ENCODE measurements around the gene ATG12.
"Not testable (repeated sequence)": the region's sequence is repeated elsewhere in the genome, so short reads cannot be mapped to it uniquely, and the experiment has no call there.

Gene ATG12

GRCh38 chr5:115841382-115842088 lies at the start of gene ATG12, which contains the start of gene AP3S1:
ATG12 (minus strand) TSS chr5:115841565; CDS start chr5:115841552, 13 bp downstream.
AP3S1 (plus strand) TSS chr5:115841935; CDS start chr5:115842038, 103 bp downstream.
- Mint-ChIP-seq H3K27ac (peak within 1 kb of the TSS; percentile 97), H3K27me3 (no peaks in the 10 kb centered on the region), H3K4me1 (peaks cover 51% of the 10 kb centered on the region), H3K4me3 (peak within 1 kb of the TSS; percentile 97), H3K36me3 (peaks cover under 1% of the 10 kb centered on the region), H3K9me3 (no peaks in the 10 kb centered on the region)
- ATAC-seq, result peak; percentile 93

- Mint-ChIP-seq H3K27ac (no peak overlapping the region), H3K4me1 (no peaks in the 10 kb centered on the region), H3K4me3 (no peak overlapping the region), H3K9me3 (no peaks in the 10 kb centered on the region), H3K36me3 (peaks cover 14% of the 10 kb centered on the region), H3K27me3 (no peaks in the 10 kb centered on the region)
- no peak for ATAC-seq
Observed at GRCh38 chr5:115888027-115888426, 46.7 kb upstream of the ATG12 start.

GRCh38 chr5:115885208-115885607 lies 43.8 kb upstream of the ATG12 start:
- not testable (repeated sequence) for H3K4me3 Mint-ChIP-seq, H3K4me1 Mint-ChIP-seq, ATAC-seq, H3K9me3 Mint-ChIP-seq, H3K27ac Mint-ChIP-seq, H3K27me3 Mint-ChIP-seq
- peaks cover 32% of the 10 kb centered on the region for H3K36me3 Mint-ChIP-seq

GRCh38 chr5:115884704-115885103 lies 43.3 kb upstream of the ATG12 start:
- Mint-ChIP-seq H3K36me3 (peaks cover 37% of the 10 kb centered on the region), H3K4me3 (no peak overlapping the region), H3K27me3 (no peaks in the 10 kb centered on the region), H3K9me3 (no peaks in the 10 kb centered on the region), H3K27ac (no peak overlapping the region), H3K4me1 (no peaks in the 10 kb centered on the region)
- no peak for ATAC-seq

DNA sequence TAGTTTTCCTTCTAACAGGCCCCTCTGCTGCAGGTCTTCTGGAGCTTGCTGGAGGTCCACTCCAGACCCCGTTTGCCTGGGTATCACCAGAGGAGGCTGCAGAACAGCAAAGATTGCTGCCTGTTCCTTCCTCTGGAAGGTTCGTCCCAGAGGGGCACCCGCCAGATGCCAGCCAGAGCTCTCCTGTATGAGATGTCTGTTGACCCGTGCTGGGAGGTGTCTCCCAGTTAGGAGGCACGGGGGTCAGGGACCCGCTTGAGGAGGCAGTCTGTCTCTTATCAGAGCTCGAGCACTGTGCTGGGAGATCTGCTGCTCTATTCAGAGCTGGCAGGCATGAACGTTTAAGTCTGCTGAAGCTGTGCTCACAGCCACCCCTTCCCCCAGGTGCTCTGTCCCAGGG lies 41.1 kb upstream of the ATG12 start:
- H3K4me3 Mint-ChIP-seq, H3K9me3 Mint-ChIP-seq, H3K4me1 Mint-ChIP-seq, H3K27ac Mint-ChIP-seq, ATAC-seq, H3K27me3 Mint-ChIP-seq: not testable (repeated sequence)
- peaks cover 60% of the 10 kb centered on the region for H3K36me3 Mint-ChIP-seq

GRCh38 chr5:115877342-115877741 lies 36.0 kb upstream of the ATG12 start:
- Mint-ChIP-seq H3K4me1 (peaks cover 18% of the 10 kb centered on the region), H3K36me3 (peaks cover 79% of the 10 kb centered on the region)
- not testable (repeated sequence) for ATAC-seq, H3K27ac Mint-ChIP-seq, H3K9me3 Mint-ChIP-seq, H3K4me3 Mint-ChIP-seq, H3K27me3 Mint-ChIP-seq

- ATAC-seq, result no peak
- Mint-ChIP-seq H3K4me3 (no peak overlapping the region), H3K27ac (no peak overlapping the region), H3K27me3 (no peaks in the 10 kb centered on the region), H3K9me3 (no peaks in the 10 kb centered on the region), H3K36me3 (peaks cover 75% of the 10 kb centered on the region), H3K4me1 (peaks cover 18% of the 10 kb centered on the region)
Observed at GRCh38 chr5:115875447-115875846, 34.1 kb upstream of the ATG12 start.

DNA sequence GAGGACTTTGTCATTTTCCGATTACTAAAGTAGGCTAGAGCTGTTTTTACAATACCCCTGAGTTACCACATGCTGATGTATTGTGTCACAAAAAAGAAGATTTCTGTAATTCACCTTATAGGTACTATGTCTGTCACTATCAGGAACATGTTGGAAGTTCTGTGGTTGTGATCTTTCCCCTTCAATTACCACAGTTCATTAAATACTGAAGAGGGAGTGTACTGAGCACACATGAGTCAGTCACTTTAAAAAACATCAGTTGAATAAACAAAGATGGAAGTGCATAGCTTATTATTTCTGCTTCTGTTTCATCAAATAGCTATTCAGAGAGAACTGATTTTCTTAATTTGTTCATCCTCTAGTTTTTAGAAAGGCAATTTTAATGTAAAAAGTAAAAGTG lies 32.0 kb upstream of the ATG12 start:
- Mint-ChIP-seq H3K27ac (no peak overlapping the region), H3K36me3 (peaks cover 68% of the 10 kb centered on the region), H3K9me3 (no peaks in the 10 kb centered on the region), H3K4me3 (no peak overlapping the region), H3K4me1 (peaks cover 10% of the 10 kb centered on the region), H3K27me3 (no peaks in the 10 kb centered on the region)
- no peak for ATAC-seq

DNA sequence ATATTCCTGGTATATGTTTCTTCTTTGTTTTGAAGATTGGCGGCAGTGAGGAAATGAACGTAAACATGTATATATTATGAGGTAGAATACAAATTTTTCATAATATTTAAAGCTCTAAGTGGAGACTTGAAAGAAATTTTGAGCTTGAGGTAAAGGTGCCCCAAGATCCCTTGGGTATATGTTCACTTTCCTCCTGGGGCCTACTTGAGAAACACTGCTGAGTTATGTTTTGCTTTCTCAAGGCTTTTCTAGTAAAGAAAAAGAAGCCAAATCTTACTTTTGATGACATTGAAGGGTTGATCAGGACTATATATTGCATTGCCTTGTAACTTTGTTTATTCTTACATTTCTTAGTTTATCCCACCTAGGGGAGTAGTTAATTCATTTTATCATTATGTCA lies 31.1 kb upstream of the ATG12 start:
- H3K9me3 Mint-ChIP-seq, result no peaks in the 10 kb centered on the region
- H3K27ac Mint-ChIP-seq, result no peak overlapping the region
- no peak overlapping the region for H3K4me3 Mint-ChIP-seq
- ATAC-seq, result no peak
- H3K27me3 Mint-ChIP-seq, result no peaks in the 10 kb centered on the region
- H3K4me1 Mint-ChIP-seq, result peaks cover 9% of the 10 kb centered on the region
- H3K36me3 Mint-ChIP-seq, result peaks cover 59% of the 10 kb centered on the region

DNA sequence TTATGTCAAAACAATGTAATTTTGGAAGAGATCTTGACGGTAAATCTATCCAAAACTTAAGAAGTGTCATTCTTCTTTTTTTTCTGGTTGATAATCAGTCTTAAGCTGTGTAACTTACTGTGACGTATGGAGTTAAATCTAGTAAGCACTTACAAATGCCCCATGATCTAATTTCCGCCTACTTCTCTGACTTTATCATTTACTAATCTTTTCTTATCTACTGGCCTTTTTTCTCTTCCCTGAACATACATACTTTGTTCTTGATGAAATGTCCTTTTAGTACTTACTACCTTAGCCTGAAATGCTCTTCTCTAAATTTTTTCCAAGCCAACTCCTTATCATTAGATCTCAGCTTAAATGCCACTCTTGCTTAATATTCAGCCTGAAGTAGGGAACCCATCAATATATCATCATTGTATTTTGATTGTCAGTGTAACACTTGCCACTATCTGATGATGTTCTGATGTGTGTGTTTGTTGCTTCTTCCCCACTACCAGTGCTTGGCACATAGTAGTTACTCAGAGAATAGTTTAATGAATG lies 28.0 kb upstream of the ATG12 start:
- no peaks in the 10 kb centered on the region for H3K27me3 Mint-ChIP-seq
- H3K9me3 Mint-ChIP-seq, result no peaks in the 10 kb centered on the region
- no peak overlapping the region for H3K4me3 Mint-ChIP-seq
- H3K27ac Mint-ChIP-seq, result no peak overlapping the region
- peaks cover 14% of the 10 kb centered on the region for H3K4me1 Mint-ChIP-seq
- H3K36me3 Mint-ChIP-seq, result peaks cover 37% of the 10 kb centered on the region
- ATAC-seq, result no peak

DNA sequence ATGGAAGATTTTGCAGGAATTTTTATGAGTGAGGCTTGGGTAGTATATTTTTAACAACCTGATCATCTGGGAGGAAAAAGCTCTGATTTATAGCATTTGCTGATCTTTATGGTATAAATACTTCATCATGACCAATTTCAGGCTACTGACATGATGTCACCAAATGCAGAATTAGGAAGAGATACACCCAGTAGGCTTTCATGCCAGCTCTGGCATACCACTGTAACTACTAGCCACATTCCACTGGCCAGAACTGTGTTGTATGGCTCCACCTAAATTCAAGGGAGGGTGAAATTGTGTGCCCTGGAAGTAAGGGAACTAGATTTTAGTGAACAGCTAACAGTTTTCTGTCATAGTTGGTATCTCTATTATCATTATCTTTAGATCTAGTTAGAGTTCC lies 18.0 kb upstream of the ATG12 start:
- H3K27me3 Mint-ChIP-seq, result no peaks in the 10 kb centered on the region
- no peak overlapping the region for H3K27ac Mint-ChIP-seq
- H3K4me3 Mint-ChIP-seq, result no peak overlapping the region
- H3K9me3 Mint-ChIP-seq, result no peaks in the 10 kb centered on the region
- H3K4me1 Mint-ChIP-seq, result peaks cover 36% of the 10 kb centered on the region
- ATAC-seq, result no peak
- H3K36me3 Mint-ChIP-seq, result peaks cover 18% of the 10 kb centered on the region

DNA sequence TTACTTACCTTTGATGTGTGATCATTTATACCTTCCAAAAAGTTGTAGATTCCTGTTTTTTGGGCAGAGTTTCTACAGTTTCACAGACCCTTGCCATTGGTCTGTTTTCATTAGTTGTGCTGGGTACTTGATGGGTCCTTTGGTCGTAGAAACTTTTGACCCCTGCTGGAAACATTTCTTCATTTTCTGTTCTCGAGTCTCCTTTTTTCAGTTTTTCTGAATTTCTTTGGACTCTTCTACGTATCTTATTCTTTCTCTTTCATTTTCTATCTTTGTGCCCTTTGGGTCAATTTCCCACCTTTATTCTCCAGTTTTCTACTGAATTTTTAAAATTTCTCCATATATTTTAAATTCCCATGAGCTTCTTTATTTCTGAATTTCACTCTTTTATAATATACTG lies 17.0 kb upstream of the ATG12 start:
- H3K27me3 Mint-ChIP-seq, result no peaks in the 10 kb centered on the region
- H3K27ac Mint-ChIP-seq, result no peak overlapping the region
- H3K4me1 Mint-ChIP-seq, result peaks cover 41% of the 10 kb centered on the region
- peaks cover 27% of the 10 kb centered on the region for H3K36me3 Mint-ChIP-seq
- H3K4me3 Mint-ChIP-seq, result peak overlapping the region; percentile 39
- H3K9me3 Mint-ChIP-seq, result peaks cover 7% of the 10 kb centered on the region
- no peak for ATAC-seq

DNA sequence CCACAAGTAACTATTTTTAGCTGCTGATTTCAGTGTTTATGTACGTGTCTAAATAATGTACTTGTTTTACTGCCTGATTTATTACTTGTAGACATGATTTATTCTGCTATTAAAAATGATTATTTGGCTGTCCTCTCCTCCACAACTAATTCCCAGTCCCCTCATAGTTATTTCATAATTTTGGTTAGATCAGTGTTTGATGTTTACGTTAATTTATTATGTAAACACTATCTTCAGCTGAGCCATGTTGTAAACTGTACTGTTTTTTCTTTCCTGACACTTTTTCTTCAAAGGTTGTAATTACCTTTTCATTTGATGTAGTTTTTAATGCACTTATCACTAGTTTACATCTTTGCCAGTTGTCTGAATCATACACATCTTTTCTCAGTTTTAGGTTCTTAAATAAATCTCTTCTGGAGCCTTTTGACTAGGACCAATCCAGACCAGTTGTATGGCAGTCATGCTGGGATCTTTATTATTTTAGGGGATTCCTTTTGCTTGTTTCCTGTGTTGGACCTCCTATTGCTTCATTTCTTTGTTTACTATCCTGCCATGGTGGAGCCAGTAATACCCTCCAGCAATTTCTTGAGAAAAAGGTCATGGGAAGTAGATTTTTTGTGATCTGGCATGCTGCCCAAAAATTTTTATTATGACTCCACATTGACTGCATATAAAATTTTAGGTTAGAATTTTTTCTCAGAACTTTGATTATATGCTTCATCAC lies 16.4 kb upstream of the ATG12 start:
- Mint-ChIP-seq H3K9me3 (peaks cover 10% of the 10 kb centered on the region), H3K4me3 (no peak overlapping the region)

GRCh38 chr5:115857057-115857479 lies 15.7 kb upstream of the ATG12 start:
- H3K36me3 Mint-ChIP-seq, result peaks cover 31% of the 10 kb centered on the region
- H3K4me3 Mint-ChIP-seq, result no peak overlapping the region
- peaks cover 10% of the 10 kb centered on the region for H3K9me3 Mint-ChIP-seq
- H3K27me3 Mint-ChIP-seq, result no peaks in the 10 kb centered on the region
- no peak overlapping the region for H3K27ac Mint-ChIP-seq
- ATAC-seq, result no peak
- H3K4me1 Mint-ChIP-seq, result peaks cover 46% of the 10 kb centered on the region

More for the DNA sequence above, 16.4 kb upstream of the ATG12 start:
- H3K27me3 Mint-ChIP-seq, result no peaks in the 10 kb centered on the region
- ATAC-seq, result no peak
- peaks cover 31% of the 10 kb centered on the region for H3K36me3 Mint-ChIP-seq
- H3K27ac Mint-ChIP-seq, result no peak overlapping the region
- H3K4me1 Mint-ChIP-seq, result peaks cover 46% of the 10 kb centered on the region

DNA sequence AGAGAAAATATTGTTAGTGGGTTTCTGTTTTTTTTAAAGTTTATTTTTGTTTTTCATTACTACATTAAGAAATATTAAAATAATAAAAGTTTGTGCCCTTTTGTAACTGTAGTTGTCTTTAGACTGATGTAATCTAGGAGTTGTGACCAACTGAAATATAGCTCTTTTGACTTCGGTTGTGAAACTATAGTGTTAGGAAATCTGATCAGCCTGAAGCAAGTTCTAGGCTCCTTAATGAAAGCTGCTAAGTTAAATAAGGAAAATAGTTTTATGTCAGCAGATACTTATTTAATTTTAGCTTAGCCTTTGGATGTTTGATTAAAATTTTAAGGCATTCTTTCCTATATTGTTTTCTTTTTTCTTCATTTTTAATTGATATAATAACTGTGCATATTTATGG lies 14.6 kb upstream of the ATG12 start:
- Mint-ChIP-seq H3K4me3 (no peak overlapping the region), H3K27ac (no peak overlapping the region), H3K9me3 (peaks cover 10% of the 10 kb centered on the region), H3K36me3 (peaks cover 27% of the 10 kb centered on the region), H3K4me1 (peaks cover 42% of the 10 kb centered on the region), H3K27me3 (no peaks in the 10 kb centered on the region)
- no peak for ATAC-seq

DNA sequence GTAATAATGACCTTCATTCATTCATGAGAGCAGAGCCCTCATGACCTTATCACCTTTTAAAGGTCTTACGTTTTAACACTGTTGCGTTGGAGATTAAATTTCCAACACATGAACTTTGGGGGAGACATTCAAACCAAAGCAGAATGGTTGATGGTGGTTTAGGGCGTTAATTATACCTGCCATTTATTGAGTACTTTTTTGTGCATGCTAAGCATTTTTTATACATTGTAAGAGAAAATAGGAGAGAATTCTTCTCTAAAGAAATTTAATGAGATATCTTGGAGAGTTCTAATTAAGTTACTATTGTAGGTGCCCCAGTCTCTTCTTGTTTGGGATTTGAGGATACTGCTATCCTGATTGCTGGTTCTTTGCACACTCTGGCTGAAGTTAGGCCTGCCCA lies 12.8 kb upstream of the ATG12 start:
- Mint-ChIP-seq H3K36me3 (peaks cover 25% of the 10 kb centered on the region), H3K4me3 (no peak overlapping the region), H3K27me3 (no peaks in the 10 kb centered on the region), H3K27ac (no peak overlapping the region), H3K9me3 (peaks cover 10% of the 10 kb centered on the region), H3K4me1 (peaks cover 51% of the 10 kb centered on the region)
- ATAC-seq, result no peak
